Measurements from ENCODE around the gene RPTOR. TPM values are rescaled to one million over a fixed set of nuclear protein-coding genes. Genes with fewer than 3 reads are reported as not detected.

The RPTOR gene
- total RNA-seq, 1 experiment from 2014 or later = 58.0 TPM

- H3K36me3 ChIP-seq (ENCODE audit: control insufficient read depth, insufficient read depth, low read length) = no peaks in the 10 kb centered on the region
- no peaks in the 10 kb centered on the region for H3K9me3 ChIP-seq (ENCODE audit: control insufficient read depth, insufficient read depth, low read depth, low read length)
- BruUV-seq (replicated peaks) = no TSS peak
- ATAC-seq (no peak), DNase-seq (ENCODE audit: low read depth, low spot score) (no peak)
- no peaks in the 10 kb centered on the region for H3K4me1 ChIP-seq (ENCODE audit: control insufficient read depth, insufficient read depth, low read length)
- intact Hi-C loops (cut with micrococcal nuclease; ENCODE audit: unreplicated experiment) = no loop called here
- H3K4me3 ChIP-seq (ENCODE audit: low read depth in 2 of 2, low read length in 2 of 2) = no peak overlapping the region
- H3K27ac ChIP-seq (ENCODE audit: low read length) = no peak overlapping the region
- H3K27me3 ChIP-seq (ENCODE audit: control insufficient read depth, insufficient read depth, low read length) = no peaks in the 10 kb centered on the region
- ChIA-PET POLR2A (no interaction called here), CTCF (no interaction called here)
- TF ChIP-seq, protein P1, sequence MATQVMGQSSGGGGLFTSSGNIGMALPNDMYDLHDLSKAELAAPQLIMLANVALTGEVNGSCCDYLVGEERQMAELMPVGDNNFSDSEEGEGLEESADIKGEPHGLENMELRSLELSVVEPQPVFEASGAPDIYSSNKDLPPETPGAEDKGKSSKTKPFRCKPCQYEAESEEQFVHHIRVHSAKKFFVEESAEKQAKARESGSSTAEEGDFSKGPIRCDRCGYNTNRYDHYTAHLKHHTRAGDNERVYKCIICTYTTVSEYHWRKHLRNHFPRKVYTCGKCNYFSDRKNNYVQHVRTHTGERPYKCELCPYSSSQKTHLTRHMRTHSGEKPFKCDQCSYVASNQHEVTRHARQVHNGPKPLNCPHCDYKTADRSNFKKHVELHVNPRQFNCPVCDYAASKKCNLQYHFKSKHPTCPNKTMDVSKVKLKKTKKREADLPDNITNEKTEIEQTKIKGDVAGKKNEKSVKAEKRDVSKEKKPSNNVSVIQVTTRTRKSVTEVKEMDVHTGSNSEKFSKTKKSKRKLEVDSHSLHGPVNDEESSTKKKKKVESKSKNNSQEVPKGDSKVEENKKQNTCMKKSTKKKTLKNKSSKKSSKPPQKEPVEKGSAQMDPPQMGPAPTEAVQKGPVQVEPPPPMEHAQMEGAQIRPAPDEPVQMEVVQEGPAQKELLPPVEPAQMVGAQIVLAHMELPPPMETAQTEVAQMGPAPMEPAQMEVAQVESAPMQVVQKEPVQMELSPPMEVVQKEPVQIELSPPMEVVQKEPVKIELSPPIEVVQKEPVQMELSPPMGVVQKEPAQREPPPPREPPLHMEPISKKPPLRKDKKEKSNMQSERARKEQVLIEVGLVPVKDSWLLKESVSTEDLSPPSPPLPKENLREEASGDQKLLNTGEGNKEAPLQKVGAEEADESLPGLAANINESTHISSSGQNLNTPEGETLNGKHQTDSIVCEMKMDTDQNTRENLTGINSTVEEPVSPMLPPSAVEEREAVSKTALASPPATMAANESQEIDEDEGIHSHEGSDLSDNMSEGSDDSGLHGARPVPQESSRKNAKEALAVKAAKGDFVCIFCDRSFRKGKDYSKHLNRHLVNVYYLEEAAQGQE (IDR thresholded peaks at IDR 0.05; ENCODE audit: insufficient read depth in 1 of 2, low read depth in 2 of 2, low read length in 1 of 2) = no peak
- TF ChIP-seq POLR2AphosphoS5 (IDR thresholded peaks at IDR 0.05; ENCODE audit: low read depth, low read length) = no peak
- no peak for TF ChIP-seq SIN3A (IDR thresholded peaks at IDR 0.05; ENCODE audit: borderline replicate concordance, insufficient read depth, low read depth, low read length)
- no peak for TF ChIP-seq CTCF (IDR thresholded peaks at IDR 0.05)
- in situ Hi-C loops (cut with HindIII; ENCODE audit: low pct_unique_long_range_greater_than_20kb, low sequenced_read_pairs) = loop anchor here (5.0 kb wide), 1 partner anchor 33 kb away; no protein-coding TSS in a partner anchor
Observed at GRCh38 chr17:80864751-80865150, 320.1 kb downstream of the RPTOR start.

DNA sequence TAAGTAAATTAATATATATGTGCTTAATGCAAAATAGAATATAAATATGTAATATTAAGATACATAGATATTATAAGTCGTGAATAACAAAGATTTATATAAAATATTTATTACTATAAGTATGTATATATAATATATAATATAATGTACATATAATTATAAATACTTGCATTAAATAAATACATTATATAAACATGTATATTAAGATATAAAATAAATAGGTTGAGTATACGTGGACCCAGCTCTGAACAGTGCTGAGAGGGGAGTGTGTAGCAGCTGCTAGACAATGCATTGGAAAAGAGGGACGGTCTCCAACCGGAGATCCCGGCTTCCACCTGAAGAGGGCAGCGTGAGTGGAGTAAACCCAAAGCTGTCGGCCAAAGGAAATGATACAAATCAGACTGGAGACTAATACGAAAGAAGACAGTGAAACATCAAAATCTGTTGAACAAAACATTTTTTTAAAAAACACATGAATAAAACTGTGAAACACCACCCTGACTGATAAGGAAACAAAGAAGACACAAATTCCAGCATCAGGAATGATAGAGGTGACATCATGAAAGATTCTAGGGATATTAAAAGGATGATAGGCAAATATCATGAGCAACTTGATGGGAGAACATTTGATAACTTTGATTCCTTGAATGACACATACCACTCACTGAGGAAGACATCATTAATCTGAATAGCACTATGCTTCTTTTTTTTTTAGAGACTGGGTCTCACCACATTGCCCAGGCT, 321.6 kb downstream of the RPTOR start:
- Histone ChIP-seq H3K4me1 (ENCODE audit: control insufficient read depth, insufficient read depth, low read length) (no peaks in the 10 kb centered on the region), H3K36me3 (ENCODE audit: control insufficient read depth, insufficient read depth, low read length) (no peaks in the 10 kb centered on the region), H3K27me3 (ENCODE audit: control insufficient read depth, insufficient read depth, low read length) (no peaks in the 10 kb centered on the region), H3K9me3 (ENCODE audit: control insufficient read depth, insufficient read depth, low read depth, low read length) (no peaks in the 10 kb centered on the region), H3K27ac (ENCODE audit: low read length) (no peak overlapping the region), H3K4me3 (ENCODE audit: low read depth in 2 of 2, low read length in 2 of 2) (no peak overlapping the region)
- no TSS peak for BruUV-seq (replicated peaks)
- ATAC-seq = peak; percentile 84
- TF ChIP-seq POLR2AphosphoS5 (IDR thresholded peaks at IDR 0.05; ENCODE audit: low read depth, low read length) (no peak), CTCF (IDR thresholded peaks at IDR 0.05) (peak; percentile 82)
- TF ChIP-seq, protein P1 (IDR thresholded peaks at IDR 0.05; ENCODE audit: insufficient read depth in 1 of 2, low read depth in 2 of 2, low read length in 1 of 2) = no peak
- intact Hi-C loops (cut with micrococcal nuclease; ENCODE audit: unreplicated experiment) (no loop called here), in situ Hi-C loops (cut with HindIII; ENCODE audit: low pct_unique_long_range_greater_than_20kb, low sequenced_read_pairs) (no loop called here)
- POLR2A ChIA-PET = no interaction called here
- DNase-seq (ENCODE audit: low read depth, low spot score) = peak; percentile 35
- CTCF ChIA-PET = interaction anchor here (0.5 kb wide), 1 partner anchor 447 kb away, joined by 5 read pairs; no protein-coding TSS in a partner anchor
